Fibroblast of lung (primary cell): ENCODE data around the gene HOXC9. TPM values are rescaled to one million over a fixed set of nuclear protein-coding genes. Genes with fewer than 3 reads are reported as not detected.

ENCODE experiments used
- DNase-seq, 2 donors: peaks; one replicate each; pipeline versions ENCODE4 v3.0.0 to v3.0.0-alpha.2; 2010; ENCODE audit warnings: low read depth in 2 of 2
- H2AFZ ChIP-seq: 2 replicates; pipeline ENCODE4 v1.5.1; 2012; ENCODE audit warnings: low read length, control low read depth, inconsistent platforms
- H3K27ac ChIP-seq: 2 replicates; pipeline ENCODE4 v1.5.1; 2011; ENCODE audit warnings: low read length, control low read depth; ENCODE audit not compliant: insufficient read depth
- H3K27me3 ChIP-seq: 2 replicates; pipeline ENCODE4 v1.5.1; 2011; ENCODE audit warnings: mild to moderate bottlenecking, low read length; ENCODE audit not compliant: control insufficient read depth, insufficient read depth
- H3K36me3 ChIP-seq: 2 replicates; pipeline ENCODE4 v1.5.1; 2011; ENCODE audit warnings: low read length; ENCODE audit not compliant: control insufficient read depth, insufficient read depth
- H3K4me1 ChIP-seq: 2 replicates; pipeline ENCODE4 v1.5.1; 2011; ENCODE audit warnings: low read length; ENCODE audit not compliant: control insufficient read depth, insufficient read depth; ENCODE audit errors: extremely low read depth
- H3K4me2 ChIP-seq: 2 replicates; pipeline ENCODE4 v1.5.1; 2011; ENCODE audit warnings: low read length, control low read depth; ENCODE audit not compliant: insufficient read depth; ENCODE audit errors: extremely low read depth
- H3K4me3 ChIP-seq, 4 experiments: fragments of 200-600 bp in 1 of 4; sonication (generic) in 1 of 4; replicated peaks in 1 of 4; 2 replicates each; pipeline ENCODE4 v1.5.1; 2011 to 2016; ENCODE audit warnings: low read length in 4 of 4, low read depth in 3 of 4, mild to moderate bottlenecking in 3 of 4, control low read depth in 2 of 4, inconsistent platforms in 1 of 4, mixed read lengths in 1 of 4; ENCODE audit not compliant: insufficient read depth in 1 of 4; ENCODE audit errors: control extremely low read depth in 1 of 4
- H3K79me2 ChIP-seq: 2 replicates; pipeline ENCODE4 v1.5.1; 2012; ENCODE audit warnings: mild to moderate bottlenecking, low read length, inconsistent platforms; ENCODE audit not compliant: control insufficient read depth, insufficient read depth
- H3K9ac ChIP-seq: 2 replicates; pipeline ENCODE4 v1.5.1; 2011; ENCODE audit warnings: mild to moderate bottlenecking, low read length, control low read depth; ENCODE audit not compliant: insufficient read depth
- H3K9me3 ChIP-seq: 2 replicates; pipeline ENCODE4 v1.5.1; 2012; ENCODE audit warnings: low read depth, low read length; ENCODE audit not compliant: control insufficient read depth, insufficient read depth
- H4K20me1 ChIP-seq: 2 replicates; pipeline ENCODE4 v1.5.1; 2011; ENCODE audit warnings: low read length; ENCODE audit not compliant: control insufficient read depth, insufficient read depth; ENCODE audit errors: extremely low read depth
- CTCF ChIP-seq, 2 donors: IDR thresholded peaks in 1 of 2; conservative IDR thresholded peaks in 1 of 2; 1 replicate in 1 of 2; 2 replicates in 1 of 2; pipeline ENCODE4 v1.5.1; 2011 to 2012; ENCODE audit warnings: low read length in 2 of 2, control low read depth in 1 of 2, inconsistent platforms in 1 of 2, low read depth in 1 of 2, mild to moderate bottlenecking in 1 of 2
- EZH2 ChIP-seq: IDR thresholded peaks from 2 replicates; pipeline ENCODE4 v1.5.1; 2012; ENCODE audit warnings: low read length, control low read depth, mild to moderate bottlenecking; ENCODE audit errors: missing control alignments
- polyA plus RNA-seq, 2 donors: library from polyadenylated mRNA; depleted of rRNA in 1 of 2; stranded (reverse) in 1 of 2; unstranded in 1 of 2; fragments of >200 nt; gene quantifications; 2 replicates each; pipeline ENCODE4 v1.2.1, GENCODE V29; 2011 to 2012; ENCODE audit warnings: missing spikeins in 1 of 2
- total RNA-seq: library from RNA; depleted of rRNA; stranded (reverse); fragments of >200 nt; gene quantifications from 2 replicates; pipeline ENCODE4 v1.2.1, GENCODE V29; 2014

The HOXC9 gene
- total and polyA plus RNA-seq, 2 donors (not counting 1 experiment from before 2014, with no cell fraction given), result 0.24 TPM; not detected in 1

- peak in 1 of 2 donors; percentile 14 for DNase-seq
- H2AFZ ChIP-seq, result no peak overlapping the region
- no peaks in the 10 kb centered on the region for H3K79me2 ChIP-seq
- H3K27ac ChIP-seq, result no peak overlapping the region
- no peak for TF ChIP-seq CTCF (conservative IDR thresholded peaks at IDR 0.05 in 1 of 2, IDR thresholded peaks at IDR 0.05 in 1 of 2; ENCODE audit: low read depth in 1 of 2, low read length in 2 of 2)
- TF ChIP-seq EZH2, result no peak
- H3K27me3 ChIP-seq, result peaks cover 8% of the 10 kb centered on the region
- no peaks in the 10 kb centered on the region for H3K4me1 ChIP-seq
- H3K9ac ChIP-seq, result no peak overlapping the region
- H3K4me2 ChIP-seq, result no peak overlapping the region
- no peaks in the 10 kb centered on the region for H3K9me3 ChIP-seq
- H3K36me3 ChIP-seq, result no peaks in the 10 kb centered on the region
- no peak overlapping the region for H3K4me3 ChIP-seq
- no peaks in the 10 kb centered on the region for H4K20me1 ChIP-seq
Measured at GRCh38 chr12:54052438-54053002, 52.6 kb downstream of the HOXC9 start.

Other genes with a start within 250 kb of the HOXC9 start
- not detected in 2 replicates for gene CISTR, start 248.2 kb upstream of the HOXC9 start, total RNA-seq
- gene CISTR, start 248.2 kb upstream of the HOXC9 start, polyA plus RNA-seq, result not detected in 2 replicates
- gene HOXC13, start 61.3 kb upstream of the HOXC9 start, total RNA-seq, result not detected in 2 replicates
- not detected in 2 replicates for gene HOXC13, start 61.3 kb upstream of the HOXC9 start, polyA plus RNA-seq
- gene HOXC12, start 45.3 kb upstream of the HOXC9 start, total RNA-seq, result not detected in 2 replicates
- not detected in 2 replicates for gene HOXC12, start 45.3 kb upstream of the HOXC9 start, polyA plus RNA-seq
- gene HOXC11, start 27.0 kb upstream of the HOXC9 start, total RNA-seq, result not detected in 2 replicates
- gene HOXC11, start 27.0 kb upstream of the HOXC9 start, polyA plus RNA-seq, result not detected in 2 replicates
- not detected in 2 replicates for gene HOTAIR, start 25.2 kb upstream of the HOXC9 start, total RNA-seq
- gene HOTAIR, start 25.2 kb upstream of the HOXC9 start, polyA plus RNA-seq, result not detected in 2 replicates
- gene HOXC10, start 15.0 kb upstream of the HOXC9 start, total RNA-seq, result not detected in 2 replicates
- 0.06 TPM in 1 of 2 replicates, not detected in the other for gene HOXC10, start 15.0 kb upstream of the HOXC9 start, polyA plus RNA-seq
- gene HOXC8, start 8.8 kb downstream of the HOXC9 start, total RNA-seq, result under 0.01 TPM in 1 of 2 replicates, not detected in the other
- gene HOXC8, start 8.8 kb downstream of the HOXC9 start, polyA plus RNA-seq, result 0.49 and 2.1 TPM in 2 replicates
- gene HOXC6, start 28.3 kb downstream of the HOXC9 start, total RNA-seq, result 0.17 and 0.51 TPM in 2 replicates
- 0.52 and 1.9 TPM in 2 replicates for gene HOXC6, start 28.3 kb downstream of the HOXC9 start, polyA plus RNA-seq
- under 0.01 TPM in 1 of 2 replicates, not detected in the other for gene HOXC5, start 32.9 kb downstream of the HOXC9 start, total RNA-seq
- gene HOXC5, start 32.9 kb downstream of the HOXC9 start, polyA plus RNA-seq, result 0.07 and 0.40 TPM in 2 replicates
- gene HOXC4, start 53.7 kb downstream of the HOXC9 start, total RNA-seq, result 0.17 and 0.26 TPM in 2 replicates
- gene HOXC4, start 53.7 kb downstream of the HOXC9 start, polyA plus RNA-seq, result 0.17 and 0.98 TPM in 2 replicates
- 24.1 and 34.7 TPM in 2 replicates for gene SMUG1, start 188.8 kb downstream of the HOXC9 start, total RNA-seq
- 22.5 and 23.7 TPM in 2 replicates for gene SMUG1, start 188.8 kb downstream of the HOXC9 start, polyA plus RNA-seq